GM21619 (cell line): ENCODE measurements around the gene ESRRG.

Experiments used
- ATAC-seq: cut with Tn5 transposase; IDR thresholded peaks from one replicate; pipeline ENCODE4 v1.9.1; 2021; ENCODE audit not compliant: unreplicated experiment

ESRRG gene

DNA sequence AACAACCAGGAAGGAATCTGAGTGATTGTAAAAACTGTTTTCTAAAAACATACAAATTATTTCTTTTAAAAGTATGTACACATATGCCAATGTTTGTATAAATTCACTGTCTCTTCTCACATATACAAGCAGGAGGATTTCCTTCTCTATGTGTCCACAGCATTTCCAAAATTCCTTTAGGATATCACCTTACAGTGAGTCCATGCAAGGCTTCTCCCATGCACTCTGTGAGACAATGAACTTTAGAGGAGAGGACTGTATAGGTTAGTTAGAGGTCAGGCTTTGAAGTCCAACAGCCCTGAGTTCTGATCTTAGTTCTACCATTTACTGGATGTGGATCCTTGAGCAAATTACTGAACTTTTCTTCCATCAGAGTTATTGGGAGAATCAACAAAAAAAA, 265.9 kb downstream of the ESRRG start:
- ATAC-seq, result no peak

DNA sequence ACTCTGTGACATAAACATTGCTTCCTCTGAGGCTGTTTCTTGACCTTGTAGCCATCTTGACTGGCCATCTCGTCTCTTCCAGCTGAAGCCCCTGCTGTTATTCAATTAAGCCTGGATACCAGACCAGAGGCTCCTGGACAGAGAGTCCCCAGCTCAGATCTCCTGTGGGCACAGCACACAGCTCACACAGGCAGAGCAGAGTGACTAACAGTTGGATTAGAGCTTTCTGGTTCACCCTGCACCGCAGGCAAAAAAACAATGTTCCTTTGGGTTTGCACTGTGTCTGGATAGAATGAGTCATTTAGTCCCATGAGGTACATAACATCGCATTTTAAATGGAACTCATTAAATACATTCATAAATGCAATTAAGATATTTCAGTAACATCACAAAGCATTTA, 266.5 kb downstream of the ESRRG start:
- ATAC-seq, result no peak

DNA sequence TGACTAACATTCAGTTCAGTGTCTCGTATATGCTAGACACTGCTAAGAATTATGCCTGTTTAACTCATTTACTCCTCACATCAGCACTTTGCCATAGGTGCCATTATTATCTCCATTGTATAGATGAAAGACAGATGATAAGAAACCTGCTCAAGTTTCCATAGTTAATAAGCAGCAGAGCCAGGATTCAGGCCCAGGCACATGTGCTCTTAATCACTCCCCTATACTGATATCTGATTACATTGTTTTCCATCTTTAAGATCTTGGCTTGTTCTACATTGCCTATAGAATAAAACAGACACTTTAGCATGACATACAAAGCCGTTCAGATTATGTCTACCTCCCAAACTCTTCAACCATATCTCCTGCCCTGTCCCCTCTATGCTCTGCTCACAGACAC, 269.5 kb downstream of the ESRRG start:
- ATAC-seq, result no peak
